H9 (cell line): ENCODE results near the gene ADGRG2. TPM values are rescaled to one million over a fixed set of nuclear protein-coding genes. Genes with fewer than 3 reads are reported as not detected.

Experiments used
- DNase-seq: peaks from one replicate; pipeline ENCODE4 v3.0.0-alpha.2; 2017
- H2AFZ ChIP-seq: one replicate; pipeline ENCODE4 v1.6.1; 2013; ENCODE audit warnings: mild to moderate bottlenecking, low read length, control low read depth, moderate library complexity
- H2AK5ac ChIP-seq: 2 replicates; pipeline ENCODE4 v1.6.1; 2013; ENCODE audit warnings: low read length, control low read depth, mixed read lengths; ENCODE audit not compliant: insufficient read length
- H2BK120ac ChIP-seq: one replicate; pipeline ENCODE4 v1.6.1; 2013; ENCODE audit warnings: low read depth, mild to moderate bottlenecking, low read length, control low read depth, inconsistent platforms; ENCODE audit not compliant: poor library complexity, severe bottlenecking
- H2BK12ac ChIP-seq: 2 replicates; pipeline ENCODE4 v1.6.1; 2013; ENCODE audit warnings: low read length, control low read depth, mixed read lengths, low read depth; ENCODE audit not compliant: insufficient read length
- H2BK15ac ChIP-seq: 2 replicates; pipeline ENCODE4 v1.6.1; 2013; ENCODE audit warnings: low read depth, low read length, control low read depth
- H2BK20ac ChIP-seq: one replicate; pipeline ENCODE4 v1.6.1; 2013; ENCODE audit warnings: low read depth, mild to moderate bottlenecking, low read length, control low read depth, inconsistent platforms; ENCODE audit not compliant: poor library complexity, severe bottlenecking
- H2BK5ac ChIP-seq: 2 replicates; pipeline ENCODE4 v1.6.1; 2013; ENCODE audit warnings: low read length, control low read depth, mixed read lengths; ENCODE audit not compliant: insufficient read length
- H3K14ac ChIP-seq: 2 replicates; pipeline ENCODE4 v1.6.1; 2013; ENCODE audit warnings: low read length, control low read depth; ENCODE audit not compliant: insufficient read depth
- H3K18ac ChIP-seq: 2 replicates; pipeline ENCODE4 v1.6.1; 2013; ENCODE audit warnings: low read depth, mild to moderate bottlenecking, mixed read lengths, low read length, control low read depth; ENCODE audit not compliant: insufficient read length
- H3K23ac ChIP-seq: 2 replicates; pipeline ENCODE4 v1.6.1; 2013; ENCODE audit warnings: low read length, control low read depth, mixed read lengths, low read depth; ENCODE audit not compliant: insufficient read length
- H3K23me2 ChIP-seq: 2 replicates; pipeline ENCODE4 v1.6.1; 2013; ENCODE audit warnings: low read depth, mild to moderate bottlenecking, mixed read lengths, low read length, control low read depth; ENCODE audit not compliant: insufficient read length, poor library complexity, severe bottlenecking
- H3K27ac ChIP-seq: 2 replicates; pipeline ENCODE4 v1.5.1; 2013; ENCODE audit warnings: low read length, control low read depth, mixed read lengths, low read depth; ENCODE audit not compliant: insufficient read length
- H3K27me3 ChIP-seq: 2 replicates; pipeline ENCODE4 v1.6.1; 2013; ENCODE audit warnings: low read length, control low read depth, inconsistent platforms; ENCODE audit not compliant: insufficient read depth
- H3K4ac ChIP-seq: 2 replicates; pipeline ENCODE4 v1.6.1; 2013; ENCODE audit warnings: low read depth, mild to moderate bottlenecking, control low read depth, inconsistent platforms, low read length, moderate library complexity
- H3K4me1 ChIP-seq: 2 replicates; pipeline ENCODE4 v1.6.1; 2013; ENCODE audit warnings: low read length, control low read depth, inconsistent platforms; ENCODE audit not compliant: insufficient read depth
- H3K4me2 ChIP-seq: 2 replicates; pipeline ENCODE4 v1.6.1; 2013; ENCODE audit warnings: low read length, control low read depth, mixed read lengths; ENCODE audit not compliant: insufficient read length, insufficient read depth
- H3K56ac ChIP-seq: 2 replicates; pipeline ENCODE4 v1.6.1; 2013; ENCODE audit warnings: low read depth, mild to moderate bottlenecking, mixed read lengths, low read length, control low read depth; ENCODE audit not compliant: insufficient read length
- H3K79me1 ChIP-seq: 2 replicates; pipeline ENCODE4 v1.6.1; 2013; ENCODE audit warnings: low read depth, mild to moderate bottlenecking, moderate library complexity, low read length, control low read depth, inconsistent platforms; ENCODE audit not compliant: insufficient read depth, poor library complexity, severe bottlenecking
- H3K79me2 ChIP-seq: 2 replicates; pipeline ENCODE4 v1.6.1; 2013; ENCODE audit warnings: low read length, control low read depth, inconsistent platforms; ENCODE audit not compliant: insufficient read depth
- H3K9ac ChIP-seq: 2 replicates; pipeline ENCODE4 v1.6.1; 2013; ENCODE audit warnings: low read length, control low read depth, mixed read lengths; ENCODE audit not compliant: insufficient read length; ENCODE audit errors: extremely low read depth
- H3K9me3 ChIP-seq: one replicate; pipeline ENCODE4 v1.6.1; 2013; ENCODE audit warnings: low read depth, low read length, inconsistent platforms; ENCODE audit not compliant: control insufficient read depth
- H3T11ph ChIP-seq: one replicate; pipeline ENCODE4 v1.6.1; 2013; ENCODE audit warnings: mild to moderate bottlenecking, low read length, control low read depth, inconsistent platforms
- H4K20me1 ChIP-seq: one replicate; pipeline ENCODE4 v1.6.1; 2013; ENCODE audit not compliant: control insufficient read depth, insufficient read length, insufficient read depth
- H4K5ac ChIP-seq: 2 replicates; pipeline ENCODE4 v1.6.1; 2013; ENCODE audit warnings: low read depth, mild to moderate bottlenecking, mixed read lengths, low read length, control low read depth; ENCODE audit not compliant: insufficient read length
- H4K8ac ChIP-seq: replicated peaks from 2 replicates; pipeline ENCODE4 v1.6.1; 2013; ENCODE audit warnings: low read length, control low read depth, mixed read lengths, low read depth; ENCODE audit not compliant: insufficient read length
- H4K91ac ChIP-seq: 2 replicates; pipeline ENCODE4 v1.6.1; 2013; ENCODE audit warnings: low read depth, mild to moderate bottlenecking, moderate library complexity, mixed read lengths, low read length, control low read depth; ENCODE audit not compliant: insufficient read length
- H3K27ac Mint-ChIP-seq, 3 experiments: 2 replicates in 2 of 3; 3 replicates in 1 of 3; pipeline ENCODE4 v1.8.0; 2020 to 2021; ENCODE audit warnings: mixed read lengths in 3 of 3, mild to moderate bottlenecking in 1 of 3, moderate library complexity in 1 of 3
- H3K27me3 Mint-ChIP-seq: 2 replicates; pipeline ENCODE4 v1.8.0; 2021; ENCODE audit warnings: low read depth, mild to moderate bottlenecking, moderate library complexity, mixed read lengths
- H3K36me3 Mint-ChIP-seq, 3 experiments: 2 replicates in 2 of 3; 3 replicates in 1 of 3; pipeline ENCODE4 v1.8.0; 2020 to 2021; ENCODE audit warnings: low read depth in 3 of 3, mixed read lengths in 3 of 3; ENCODE audit not compliant: insufficient read depth in 1 of 3
- H3K4me1 Mint-ChIP-seq, 2 experiments: 2 replicates each; pipeline ENCODE4 v1.8.0; 2020; ENCODE audit warnings: mixed read lengths in 2 of 2
- H3K4me3 Mint-ChIP-seq, 2 experiments: 2 replicates in 1 of 2; 3 replicates in 1 of 2; pipeline ENCODE4 v1.8.0; 2020 to 2021; ENCODE audit warnings: mild to moderate bottlenecking in 2 of 2, mixed read lengths in 2 of 2, moderate library complexity in 1 of 2
- H3K9me3 Mint-ChIP-seq, 2 experiments: 2 replicates in 1 of 2; 3 replicates in 1 of 2; pipeline ENCODE4 v1.8.0; 2020; ENCODE audit warnings: mild to moderate bottlenecking in 2 of 2, mixed read lengths in 2 of 2, moderate library complexity in 1 of 2
- CTCF ChIP-seq: fragments of 200-600 bp; sonication (generic); conservative IDR thresholded peaks from 3 replicates; pipeline ENCODE4 v1.8.0; 2021; ENCODE audit warnings: antibody characterized with exemption, mild to moderate bottlenecking
- WGBS: extraction: QIAGEN DNeasy Blood & Tissue Kit; methylation state at CpG from one replicate; pipeline ENCODE4 v1.1.7; 2013; ENCODE audit warnings: missing lambda C conversion rate, low lambda C conversion rate, mixed read lengths; ENCODE audit not compliant: insufficient read length; ENCODE audit errors: extremely low coverage; 5-methylcytosine and 5-hydroxymethylcytosine counted together
- total RNA-seq: library from RNA; stranded (reverse); gene quantifications from 2 replicates; pipeline ENCODE4 v1.2.1, GENCODE V29; 2021

The ADGRG2 gene
- total RNA-seq, 1 experiment from 2014 or later = 6.8 TPM

- Histone ChIP-seq H3K23ac (no peak overlapping the region), H3K23me2 (no peaks in the 10 kb centered on the region), H3K27ac (no peak overlapping the region), H2BK20ac (no peak overlapping the region), H3K14ac (no peak overlapping the region), H3K79me1 (peaks cover 3% of the 10 kb centered on the region), H4K20me1 (no peaks in the 10 kb centered on the region), H2BK5ac (no peak overlapping the region), H3K9ac (no peak overlapping the region), H3K4ac (no peak overlapping the region), H2BK15ac (no peak overlapping the region), H3T11ph (no peak overlapping the region), H3K9me3 (peaks cover 25% of the 10 kb centered on the region), H3K79me2 (no peaks in the 10 kb centered on the region), H3K27me3 (no peaks in the 10 kb centered on the region), H3K4me2 (no peak overlapping the region), H2BK12ac (no peak overlapping the region), H4K8ac (no peak overlapping the region), H3K18ac (no peak overlapping the region), H2BK120ac (no peak overlapping the region), H3K56ac (no peak overlapping the region), H4K91ac (no peak overlapping the region), H4K5ac (no peak overlapping the region), H3K4me1 (no peaks in the 10 kb centered on the region), H2AK5ac (no peak overlapping the region), H2AFZ (no peak overlapping the region)
- Mint-ChIP-seq H3K27me3 (no peaks in the 10 kb centered on the region), H3K4me3 (no peak overlapping the region), H3K4me1 (no peaks in the 10 kb centered on the region), H3K27ac (no peak overlapping the region), H3K36me3 (peaks cover 4 to 5% (median 5%) of the 10 kb centered on the region in 3 experiments; a peak in 6 of 7 replicates), H3K9me3 (peaks cover 61 to 80% of the 10 kb centered on the region in 2 experiments)
- DNase-seq = no peak
- no CpG with 5 or more reads among the region's 3 CpGs for WGBS
- no peak for TF ChIP-seq CTCF
These were observed 49.9 kb downstream of the ADGRG2 start for GRCh38 chrX:19072372-19072771.
